B cell (primary cell): Measurements from ENCODE around the gene MLLT6.

ENCODE experiments used
- CTCF ChIP-seq: fragments of 200-600 bp; IDR thresholded peaks from one replicate; pipeline ENCODE4 v1.8.0; 2022; ENCODE audit warnings: antibody characterized with exemption, mild to moderate bottlenecking
- EZH2 ChIP-seq: IDR thresholded peaks from 2 replicates; pipeline ENCODE4 v1.6.1; 2012; ENCODE audit warnings: borderline replicate concordance, low read depth, mild to moderate bottlenecking, moderate library complexity, low read length; ENCODE audit not compliant: insufficient read depth, poor library complexity, severe bottlenecking

GRCh38 chr17:38746004-38746848 lies 41.2 kb downstream of the MLLT6 start:
- TF ChIP-seq CTCF (no peak), EZH2 (no peak)
